NK-92 treated with Interleukin-12 subunit alpha and Interleukin-12 subunit beta, amount 100 ng/mL, for 24 hours (cell line): ENCODE data around the gene ACTG1.

Experiments
- DNase-seq: peaks from one replicate; lab custom pipeline; 2025; lab: John Stamatoyannopoulos, UW

ACTG1 gene

DNA sequence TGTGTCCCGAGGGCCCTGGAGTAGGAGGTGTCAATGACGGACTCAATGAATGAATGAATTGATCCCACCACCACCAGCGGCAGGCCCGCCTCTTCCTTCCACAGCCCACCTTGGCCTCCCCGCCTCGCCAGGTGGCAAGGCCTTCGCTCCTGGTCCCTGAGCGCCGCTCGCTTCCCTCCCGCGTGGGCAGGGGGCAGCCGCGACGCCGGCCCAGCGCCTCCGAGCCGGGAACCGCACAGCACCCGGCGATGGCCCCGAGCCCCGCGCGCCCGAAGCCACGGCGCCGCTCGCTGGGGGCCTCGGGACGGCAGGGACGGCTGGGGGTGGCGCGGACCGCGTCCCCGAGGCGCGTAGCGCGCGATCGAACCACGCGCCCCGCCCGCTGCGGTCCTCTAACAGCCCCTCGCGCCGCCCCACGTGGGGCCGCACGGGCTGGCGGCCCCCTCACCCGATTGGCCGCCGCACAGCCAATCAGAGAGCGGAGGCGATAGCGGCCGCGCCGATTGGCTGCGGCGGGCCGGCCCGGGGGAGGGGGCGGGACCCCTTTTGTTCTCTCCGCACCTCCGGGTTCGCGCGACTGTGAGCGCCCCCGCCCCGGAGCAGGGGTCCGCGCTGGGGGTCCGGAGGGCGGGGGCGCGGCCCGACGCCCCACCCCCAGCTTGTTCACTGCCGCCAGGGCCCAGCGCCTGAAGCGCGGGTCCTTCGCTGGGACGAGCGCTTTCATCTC, 31.4 kb downstream of the ACTG1 start:
- DNase-seq = no peak

- DNase-seq = no peak
Observed at GRCh38 chr17:81480140-81481072, 32.2 kb downstream of the ACTG1 start.

- DNase-seq = no peak
Observed at GRCh38 chr17:81479175-81480071, 33.2 kb downstream of the ACTG1 start.

GRCh38 chr17:81478119-81478518, 34.5 kb downstream of the ACTG1 start:
- no peak for DNase-seq

DNA sequence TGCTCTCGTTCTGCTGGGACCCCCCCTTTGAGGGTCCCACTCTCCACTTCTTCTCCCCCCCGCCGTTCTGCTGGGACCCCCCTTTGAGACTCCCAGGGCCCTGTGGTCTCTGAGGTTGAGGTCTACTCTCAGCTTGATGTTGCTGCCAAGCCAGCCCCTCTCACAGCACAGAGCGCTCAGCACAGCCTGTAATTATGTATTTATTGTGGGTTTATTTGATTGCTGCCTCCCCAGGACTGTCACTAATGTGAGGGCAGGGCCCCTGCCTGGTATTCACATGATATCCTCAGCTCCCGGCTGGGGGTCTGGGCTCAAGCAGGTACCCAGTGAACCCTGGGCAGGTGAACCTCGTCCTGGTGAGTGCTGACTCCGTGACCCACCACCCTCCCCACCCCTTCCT, 35.4 kb downstream of the ACTG1 start:
- DNase-seq = no peak

DNA sequence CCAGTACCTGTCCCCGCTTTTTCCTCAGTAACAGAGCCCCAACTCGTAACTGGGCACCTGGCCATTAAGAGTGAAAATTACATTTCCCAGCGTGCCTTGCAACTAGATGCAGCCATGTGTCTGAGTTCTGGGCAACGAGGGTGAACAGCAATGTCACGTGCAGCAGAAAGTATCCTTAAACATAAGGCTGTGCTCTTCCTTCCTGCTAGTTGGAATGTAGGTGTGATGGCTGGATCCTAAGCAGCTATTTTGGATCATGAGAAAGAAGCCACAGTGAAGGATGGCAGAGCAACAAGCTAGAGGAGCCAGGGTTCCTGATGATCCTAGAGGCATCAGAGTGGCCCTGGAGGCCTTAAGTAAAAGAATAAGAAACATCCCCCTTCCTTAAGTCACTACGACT, 36.0 kb downstream of the ACTG1 start:
- no peak for DNase-seq

- DNase-seq = no peak
Observed at GRCh38 chr17:81476097-81476496, 36.5 kb downstream of the ACTG1 start.

GRCh38 chr17:81474958-81475357, 37.6 kb downstream of the ACTG1 start:
- DNase-seq = no peak

DNA sequence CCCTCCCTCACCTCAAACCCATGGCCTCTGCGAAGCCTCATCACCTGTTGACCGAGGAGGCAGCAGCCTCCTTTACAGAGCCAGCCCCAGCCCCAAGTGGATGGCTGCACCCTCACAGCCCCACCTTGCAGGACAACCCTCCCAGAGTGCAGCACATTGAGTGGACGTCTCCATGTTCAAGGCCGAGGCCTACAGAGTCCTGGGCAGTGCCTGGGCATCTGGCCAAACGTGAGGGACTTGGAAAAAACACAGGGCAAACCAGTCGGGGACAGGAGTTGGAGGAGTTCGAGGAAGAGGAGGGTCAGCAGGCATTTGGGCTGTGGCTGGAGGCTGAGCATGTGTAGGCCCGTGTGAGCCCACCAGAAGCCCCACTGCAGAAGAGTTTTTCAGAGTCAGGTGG, 39.6 kb downstream of the ACTG1 start:
- no peak for DNase-seq

DNA sequence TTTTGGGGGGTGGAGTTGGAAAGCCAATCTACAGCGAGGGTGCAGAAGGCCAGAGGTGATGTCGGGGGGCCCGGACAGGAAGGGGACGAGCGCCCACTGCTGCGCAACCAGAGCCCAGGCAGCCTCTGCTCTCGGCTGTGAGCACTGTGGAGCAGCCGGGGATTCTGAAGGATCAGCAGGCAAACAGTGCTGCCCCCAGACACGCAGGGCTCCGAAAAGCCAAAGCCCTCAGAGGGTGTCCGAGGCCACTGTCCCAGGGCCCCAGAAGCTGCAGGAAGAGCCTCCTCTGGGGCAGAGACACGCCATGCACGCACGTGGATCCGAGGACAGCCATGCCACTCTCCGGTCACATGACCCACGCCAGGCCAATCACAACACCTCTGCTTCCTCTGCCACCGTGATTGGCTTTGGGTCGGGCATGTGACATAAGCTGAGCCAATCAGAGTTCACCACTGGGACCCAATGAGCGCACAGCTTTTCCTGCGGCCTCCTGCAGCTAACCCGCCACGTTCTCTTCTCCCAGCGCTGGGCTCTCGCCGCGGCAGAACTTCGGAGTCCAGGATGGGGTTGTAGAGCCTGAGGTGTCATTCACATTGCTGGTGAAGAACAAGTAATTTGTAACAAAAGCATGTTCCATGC, 40.7 kb downstream of the ACTG1 start:
- DNase-seq = no peak

DNA sequence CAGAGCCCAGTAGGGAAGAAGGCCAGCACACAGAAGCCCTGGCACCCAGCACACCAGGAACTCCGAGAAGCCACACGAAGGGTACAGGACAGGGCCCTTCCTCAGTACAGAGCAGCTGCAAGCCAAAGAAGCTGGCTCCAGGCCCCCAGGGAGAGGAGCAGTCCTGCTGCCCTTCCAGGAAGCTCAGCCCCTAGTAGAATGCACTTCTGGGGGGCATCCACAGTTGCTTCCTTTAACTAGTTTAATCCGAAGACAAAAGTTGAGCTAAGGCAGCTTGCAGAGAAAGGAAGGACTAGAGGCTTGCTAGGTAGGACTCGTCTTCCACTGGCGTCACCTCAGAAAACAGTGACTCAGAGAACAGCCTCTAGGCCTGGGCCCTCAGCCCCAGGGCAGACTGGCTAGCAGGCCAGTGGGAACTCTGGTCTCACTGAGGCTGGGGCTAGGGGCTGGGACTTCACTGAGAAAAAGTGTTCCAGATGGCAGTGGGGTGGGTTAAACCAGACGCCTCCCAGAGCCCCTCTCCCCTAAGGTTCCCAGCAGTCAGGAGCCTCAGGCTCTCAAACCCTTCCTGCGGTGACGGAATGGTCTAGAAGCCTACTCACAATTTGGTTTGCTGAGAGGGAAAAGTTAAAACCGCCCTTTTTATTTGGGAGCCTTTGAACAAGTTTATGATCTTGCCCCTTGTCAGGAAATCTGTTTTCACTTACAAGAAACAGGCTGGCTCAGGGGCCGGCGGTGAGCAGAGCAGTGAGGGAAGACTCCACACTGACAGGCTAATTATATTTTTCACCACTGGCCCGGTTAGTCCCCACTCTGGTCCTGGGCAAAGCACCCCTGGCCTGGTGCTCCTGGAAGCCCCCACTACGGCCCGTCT, 41.4 kb downstream of the ACTG1 start:
- DNase-seq = no peak

GRCh38 chr17:81470270-81470943, 42.2 kb downstream of the ACTG1 start:
- DNase-seq = no peak

DNA sequence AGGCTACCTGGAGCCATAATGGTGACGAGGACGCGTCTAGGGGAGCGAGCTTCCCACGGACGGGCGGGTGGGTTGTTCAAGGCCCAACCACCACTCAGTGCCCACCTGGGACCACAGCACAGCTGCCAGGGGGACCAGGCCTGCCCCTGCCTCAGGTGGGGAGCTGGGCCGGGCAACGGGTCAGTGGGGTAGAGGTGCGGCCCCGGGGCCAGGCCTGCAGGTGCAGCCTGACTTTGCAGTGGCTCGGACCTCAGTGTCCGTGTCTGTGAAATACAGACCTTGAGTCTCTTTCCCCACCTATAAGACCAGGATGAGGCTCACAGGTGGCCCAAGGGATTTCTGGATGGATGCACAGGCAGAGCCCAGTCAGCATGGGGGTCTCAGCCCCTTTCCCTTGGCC, 43.3 kb downstream of the ACTG1 start:
- no peak for DNase-seq

DNA sequence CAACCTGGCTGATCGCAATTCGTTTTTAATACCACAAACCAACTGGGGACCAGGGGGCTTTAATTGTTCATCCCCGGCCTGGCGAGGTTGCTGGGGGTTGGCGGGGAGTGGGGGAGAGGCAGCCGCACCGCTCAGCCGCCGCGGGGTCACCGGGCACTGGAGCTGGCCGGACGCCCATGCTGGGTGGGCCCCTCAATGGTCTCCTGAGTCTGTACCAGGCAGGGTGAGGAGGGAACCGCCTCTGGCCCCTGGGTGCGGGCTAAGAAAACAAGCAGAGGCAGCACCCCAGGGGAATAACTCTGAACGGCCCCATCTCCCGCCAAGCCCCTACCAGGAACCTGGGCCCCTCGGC, 43.9 kb downstream of the ACTG1 start:
- DNase-seq = no peak

- no peak for DNase-seq
Observed at GRCh38 chr17:81468111-81468769, 44.4 kb downstream of the ACTG1 start.

DNA sequence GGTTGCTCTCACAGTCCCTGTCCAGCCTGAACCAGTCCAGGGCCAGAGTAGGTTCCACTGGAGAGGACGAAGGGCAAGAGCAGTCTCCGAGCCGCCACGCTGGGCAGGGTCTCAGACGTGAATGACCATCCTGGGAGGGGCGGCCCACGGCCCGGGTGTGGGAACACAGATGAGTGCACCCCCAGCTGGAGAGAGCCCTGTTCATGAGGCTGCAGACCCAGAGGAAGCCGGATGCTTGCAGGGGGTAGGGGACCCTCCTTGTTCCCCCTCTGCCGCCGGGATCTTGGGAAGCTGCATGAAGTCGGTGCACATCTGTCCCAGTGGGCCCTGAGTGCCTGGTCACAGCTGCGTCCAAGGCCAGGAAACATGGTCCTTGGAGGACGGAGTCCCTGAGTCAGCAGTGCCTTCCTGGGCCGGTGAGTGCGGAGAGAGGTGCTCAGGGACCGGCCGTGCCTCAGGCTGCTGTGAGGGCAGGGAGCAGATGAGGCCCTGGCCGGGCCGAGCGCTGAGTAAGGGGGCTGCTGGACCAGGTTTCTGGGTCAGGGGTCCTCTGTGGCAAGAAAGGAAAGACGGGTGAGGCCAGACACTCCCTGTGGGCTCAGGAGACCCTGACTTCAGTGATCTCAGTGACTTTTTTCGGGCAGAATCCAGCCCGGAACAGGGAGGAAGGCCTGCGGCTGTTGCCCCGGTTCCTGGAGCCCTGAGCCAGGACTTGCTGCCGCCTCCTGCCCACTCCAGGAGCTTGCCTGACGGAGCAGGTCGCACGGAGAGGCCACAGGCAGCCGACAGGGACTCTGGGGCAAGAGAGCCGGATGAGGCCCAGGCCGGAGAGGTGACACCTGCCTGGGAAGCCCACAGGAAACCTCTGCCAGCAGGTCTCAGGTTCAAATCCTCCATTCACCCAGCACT, 45.8 kb downstream of the ACTG1 start:
- no peak for DNase-seq

- DNase-seq = no peak
Observed at GRCh38 chr17:81465910-81466309, 46.7 kb downstream of the ACTG1 start.

GRCh38 chr17:81464586-81464985, 48.0 kb downstream of the ACTG1 start:
- no peak for DNase-seq

DNA sequence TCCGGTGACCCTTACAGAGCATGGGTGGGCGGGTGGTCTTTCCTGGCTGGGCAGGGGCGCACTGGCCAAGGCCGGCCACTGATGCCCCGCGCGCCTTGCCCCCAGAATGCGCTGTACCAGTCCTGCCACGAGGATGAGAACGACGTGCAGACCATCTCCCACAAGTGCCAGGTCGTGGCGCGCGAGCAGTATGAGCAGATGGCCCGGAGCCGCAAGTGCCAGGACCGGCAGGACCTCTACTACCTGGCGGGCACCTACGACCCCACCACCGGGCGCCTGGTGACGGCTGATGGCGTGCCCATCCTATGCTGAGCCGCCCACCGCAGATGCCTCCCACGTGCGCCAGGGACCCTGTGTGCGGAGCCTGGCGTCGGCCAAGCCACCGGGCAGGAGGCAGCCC, 49.1 kb downstream of the ACTG1 start:
- DNase-seq = no peak
